HG02884 (cell line): ENCODE data around the gene SRGAP3.

ENCODE experiments used
- ATAC-seq: cut with Tn5 transposase; IDR thresholded peaks from one replicate; pipeline ENCODE4 v1.9.1; 2021; ENCODE audit warnings: mild to moderate bottlenecking, moderate library complexity; ENCODE audit not compliant: unreplicated experiment

Gene SRGAP3

DNA sequence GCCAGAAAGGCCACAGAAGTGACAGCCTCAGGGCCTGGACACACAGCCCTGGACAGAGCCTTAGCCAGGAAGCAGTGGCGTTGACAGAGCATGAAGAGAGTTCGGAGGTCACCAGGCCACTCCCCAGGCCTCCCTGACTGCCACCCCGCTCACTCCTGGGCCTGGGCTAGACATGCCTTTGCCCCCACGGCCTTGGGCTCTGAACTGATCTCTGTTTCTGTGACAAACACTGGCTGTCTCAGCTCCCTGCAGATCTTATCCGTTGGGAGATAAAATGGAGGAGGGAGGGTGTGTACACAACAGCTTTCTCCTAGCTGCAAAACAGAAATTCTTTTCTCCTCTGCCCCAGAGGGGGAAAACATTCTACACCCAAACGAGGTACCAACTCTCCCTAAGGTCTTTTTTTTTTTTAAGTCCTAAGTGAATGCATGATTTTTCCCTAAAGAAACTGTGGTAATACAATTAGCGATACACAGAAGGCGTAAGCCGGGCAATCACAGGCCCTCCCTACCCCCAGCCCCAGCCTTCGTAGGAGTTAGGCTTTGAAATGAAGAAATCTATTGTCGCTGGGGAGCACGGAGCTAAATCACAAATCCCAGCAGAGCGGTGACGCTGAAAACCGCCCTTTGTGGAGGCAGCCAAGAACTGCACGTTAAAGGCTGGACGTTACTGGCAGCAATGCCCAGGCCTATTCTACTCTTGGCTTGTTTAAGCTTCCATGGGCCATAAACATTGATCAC, 45.0 kb downstream of the SRGAP3 start:
- ATAC-seq = no peak

DNA sequence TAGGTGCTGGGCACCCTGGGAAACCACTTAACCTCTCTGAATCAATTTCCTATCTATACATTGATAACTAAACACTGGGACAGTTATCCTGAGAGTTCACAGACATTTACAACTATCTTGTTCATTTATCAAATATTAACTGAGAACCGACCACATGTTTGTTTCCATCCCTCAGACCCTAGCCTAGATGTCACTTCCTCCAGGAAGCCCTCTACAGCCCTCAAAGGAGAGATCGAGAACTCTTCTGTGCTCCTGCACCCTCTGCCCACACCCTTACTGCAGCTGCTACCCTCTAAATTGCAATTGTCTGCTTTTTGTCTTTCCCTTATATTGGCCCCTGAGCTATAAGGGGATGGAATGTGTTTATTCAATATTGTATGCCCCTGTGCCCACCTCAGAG, 46.1 kb downstream of the SRGAP3 start:
- ATAC-seq = no peak

DNA sequence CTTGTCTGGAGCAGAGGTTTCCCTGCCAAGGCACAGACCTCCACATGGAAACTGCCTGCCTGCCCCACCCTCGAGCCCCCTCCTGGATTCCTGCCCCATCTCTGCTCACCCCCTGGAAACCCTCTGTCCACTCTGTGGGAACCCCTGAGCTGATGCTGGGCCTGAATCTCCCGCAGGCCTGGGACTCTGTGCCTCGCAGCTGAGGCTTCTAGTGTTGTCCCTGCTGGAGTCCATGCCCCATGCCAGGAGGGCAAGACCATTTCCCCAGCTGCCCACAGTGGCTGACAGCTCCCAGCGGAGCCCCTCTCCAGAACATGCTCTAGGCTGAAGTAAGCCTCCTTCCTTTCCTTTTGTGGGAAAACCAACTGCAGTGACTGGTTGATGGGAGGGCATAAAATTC, 46.9 kb downstream of the SRGAP3 start:
- no peak for ATAC-seq

DNA sequence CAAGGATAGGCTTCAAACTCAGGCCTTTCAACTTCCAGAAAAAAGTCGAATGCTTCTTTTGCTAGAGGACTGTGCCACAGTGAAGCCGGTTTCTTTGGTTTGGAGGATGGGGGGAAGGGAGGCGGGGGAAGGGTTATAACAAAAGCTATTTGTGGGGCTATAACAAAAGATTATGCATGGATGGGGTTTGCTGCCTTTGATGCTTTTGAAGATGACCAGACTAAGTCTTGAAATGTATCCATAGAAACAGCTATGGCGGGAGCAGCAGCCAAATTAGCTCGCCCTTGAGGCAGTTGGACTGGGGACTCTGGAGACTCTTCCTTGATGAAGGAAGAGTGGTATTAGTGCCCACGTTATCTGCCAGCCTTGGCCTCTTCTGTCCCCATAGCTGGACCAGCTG, 47.5 kb downstream of the SRGAP3 start:
- no peak for ATAC-seq

DNA sequence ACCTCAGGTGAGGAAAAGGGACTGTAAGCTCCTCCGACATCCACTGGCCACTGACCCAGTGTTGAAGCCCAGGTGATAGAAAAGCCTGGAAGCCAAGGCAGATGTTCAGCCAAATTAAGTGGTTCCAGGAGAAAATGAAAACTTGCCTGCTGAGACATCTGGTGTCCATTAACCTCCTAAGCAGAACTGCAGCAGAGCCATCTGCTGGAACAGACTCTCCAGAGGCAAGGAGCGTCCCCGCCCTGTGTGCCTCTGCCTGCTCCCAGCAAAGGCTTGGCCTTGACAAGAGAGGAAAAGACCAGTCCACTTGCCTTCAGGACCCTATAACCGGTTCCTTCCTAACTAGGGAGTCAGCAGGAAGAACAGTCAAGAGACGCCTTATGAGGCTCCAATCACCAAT, 48.2 kb downstream of the SRGAP3 start:
- no peak for ATAC-seq

DNA sequence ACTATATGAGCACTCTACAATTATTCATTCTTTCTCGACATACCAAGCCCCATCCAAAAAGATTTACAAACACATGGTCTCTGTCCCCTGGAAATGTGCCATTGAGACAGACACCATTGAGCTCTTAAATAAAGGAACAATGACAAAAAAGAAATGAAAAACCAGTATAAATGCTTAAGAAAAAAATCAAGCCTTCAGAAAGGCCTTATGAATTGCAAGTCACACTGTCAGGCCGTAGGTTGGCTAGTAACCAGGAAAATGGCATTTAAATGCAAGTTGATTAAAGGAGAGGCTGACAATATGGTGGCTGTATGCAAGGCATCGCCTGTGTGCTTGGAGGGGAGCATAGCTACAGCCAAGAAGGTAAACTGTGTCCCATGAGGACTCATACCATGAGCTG, 49.7 kb downstream of the SRGAP3 start:
- no peak for ATAC-seq

DNA sequence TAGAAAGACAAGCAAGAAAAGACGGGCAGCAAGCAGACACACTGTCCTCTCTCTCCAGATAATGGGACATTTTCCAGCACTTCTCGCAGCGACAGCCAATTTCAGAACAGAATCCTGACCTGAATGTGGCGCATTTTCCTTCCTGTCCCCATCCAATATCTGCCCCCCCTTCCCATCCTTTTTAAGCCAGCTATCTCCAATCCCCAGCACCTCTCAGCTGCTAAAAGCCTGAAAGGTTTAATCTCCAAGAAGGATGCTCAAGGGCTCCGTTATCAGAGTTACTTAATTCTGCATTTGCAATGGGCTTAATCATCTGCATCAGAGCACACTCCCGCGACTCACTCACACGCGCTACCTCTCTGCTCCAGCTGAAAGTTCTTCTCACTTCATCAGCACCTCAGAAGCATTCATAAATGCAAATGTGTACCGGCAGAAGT, 50.5 kb downstream of the SRGAP3 start:
- no peak for ATAC-seq

DNA sequence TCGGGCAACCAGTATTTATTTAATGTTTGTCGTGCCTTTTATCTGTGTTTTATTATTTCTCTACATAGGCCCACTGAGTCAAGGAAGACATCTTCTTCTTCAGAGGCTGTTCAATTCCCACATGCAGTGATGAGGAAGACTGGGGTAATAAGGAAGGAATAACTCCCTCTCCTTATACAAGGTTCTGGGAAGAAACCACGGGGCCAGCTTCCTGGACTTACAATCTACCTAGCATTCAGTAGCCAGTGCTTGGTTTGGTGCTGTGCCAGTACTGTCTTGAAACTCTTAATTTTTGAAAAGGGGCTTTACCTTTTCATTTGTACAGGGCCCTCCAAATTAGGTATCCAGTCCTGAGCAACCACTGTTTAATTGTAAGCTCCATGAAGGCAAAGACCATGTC, 51.2 kb downstream of the SRGAP3 start:
- ATAC-seq = no peak

DNA sequence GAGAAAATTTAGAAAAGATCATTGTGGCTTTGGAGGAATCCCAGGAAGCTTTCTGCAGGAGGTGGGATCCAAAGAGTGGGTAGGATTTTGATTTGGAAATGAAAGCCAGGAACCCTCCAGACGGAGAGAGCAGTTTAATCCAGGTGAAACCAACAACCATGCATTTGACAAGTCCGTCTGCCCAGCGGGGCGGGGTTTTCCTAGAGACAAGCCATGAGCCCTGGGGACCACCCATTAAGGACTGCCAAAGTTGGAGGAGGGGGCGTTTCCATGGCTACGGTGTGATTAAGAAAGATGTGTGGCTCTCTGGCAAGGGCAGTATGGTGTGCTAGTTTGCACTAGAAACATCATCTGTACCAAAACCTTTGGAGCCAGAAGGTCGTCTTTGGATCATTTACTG, 53.4 kb downstream of the SRGAP3 start:
- no peak for ATAC-seq

DNA sequence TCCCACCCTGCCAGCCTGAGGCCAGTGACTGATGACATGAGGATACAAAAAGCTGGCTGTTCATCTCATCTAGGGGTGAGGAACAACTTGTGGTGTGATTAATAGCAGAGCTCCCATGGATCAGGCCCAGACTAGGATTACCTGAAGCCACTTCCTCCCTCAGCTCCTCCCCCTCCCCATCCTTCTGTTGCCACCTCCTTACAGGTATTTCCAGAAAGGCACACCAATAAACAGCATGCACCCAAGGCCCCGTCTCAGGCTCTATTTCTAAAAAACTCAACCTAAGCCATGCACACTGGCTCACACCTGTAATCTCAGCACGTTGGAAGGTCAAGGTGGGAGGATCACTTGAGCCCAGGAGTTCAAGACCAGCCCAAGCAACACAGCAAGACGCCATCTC, 54.1 kb downstream of the SRGAP3 start:
- no peak for ATAC-seq

DNA sequence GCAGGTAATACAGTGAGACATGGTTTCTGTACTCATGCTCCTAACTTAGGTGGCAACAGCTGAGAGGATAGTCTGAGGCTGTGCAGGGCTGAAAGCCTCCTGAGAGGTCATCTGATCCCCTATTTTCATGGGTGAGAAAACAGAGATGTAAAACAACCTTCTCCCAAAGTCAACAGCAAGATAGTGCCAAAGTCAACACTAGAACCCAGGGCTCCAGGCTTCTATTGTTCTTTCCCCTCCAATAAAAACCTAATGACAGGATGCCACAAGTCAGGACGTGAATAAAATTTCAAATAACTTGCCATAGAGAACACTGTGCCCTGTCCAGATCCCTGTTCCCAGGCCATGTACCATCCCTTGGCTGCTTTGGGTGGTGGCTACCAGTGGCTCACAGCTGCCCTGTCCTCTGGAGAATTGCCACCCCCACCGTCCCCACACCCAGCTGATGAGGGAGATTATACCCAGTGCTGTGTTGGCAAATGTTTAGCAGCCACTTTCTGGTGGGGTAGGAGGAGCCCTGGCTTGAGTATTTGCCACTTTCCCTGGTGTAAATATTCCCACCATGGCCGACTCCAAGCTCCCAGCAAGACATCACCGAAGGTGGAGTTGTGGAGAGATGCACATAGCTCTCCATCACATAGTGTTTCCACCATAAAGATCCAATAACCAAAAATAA, 54.8 kb downstream of the SRGAP3 start:
- no peak for ATAC-seq

DNA sequence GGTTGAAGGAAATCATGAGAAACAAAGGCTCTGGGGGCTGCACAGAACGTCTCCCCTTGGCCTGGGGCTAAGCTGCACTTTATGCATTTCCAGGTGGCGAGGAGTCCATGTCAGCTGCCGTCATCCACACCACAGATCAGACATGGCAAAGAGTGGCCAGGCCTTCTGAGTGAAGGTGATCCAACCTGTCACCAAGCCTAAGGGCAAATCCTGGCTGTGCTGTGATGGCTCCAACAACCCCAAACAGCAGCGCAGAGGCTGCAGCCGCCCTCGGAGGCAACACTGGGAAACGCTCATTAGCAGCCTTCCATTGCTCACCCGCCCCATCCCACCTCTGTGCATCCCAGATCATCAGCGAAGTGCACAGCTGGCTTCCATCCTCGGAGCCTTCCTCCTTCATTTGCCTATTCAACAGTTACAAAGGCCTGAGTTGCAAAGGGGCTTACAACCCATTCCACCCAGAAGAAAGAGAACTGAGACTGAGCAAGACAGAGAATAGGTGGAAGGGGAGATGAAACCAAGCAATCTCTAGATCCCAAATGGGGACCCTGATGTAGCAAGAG, 55.7 kb downstream of the SRGAP3 start:
- ATAC-seq = no peak

DNA sequence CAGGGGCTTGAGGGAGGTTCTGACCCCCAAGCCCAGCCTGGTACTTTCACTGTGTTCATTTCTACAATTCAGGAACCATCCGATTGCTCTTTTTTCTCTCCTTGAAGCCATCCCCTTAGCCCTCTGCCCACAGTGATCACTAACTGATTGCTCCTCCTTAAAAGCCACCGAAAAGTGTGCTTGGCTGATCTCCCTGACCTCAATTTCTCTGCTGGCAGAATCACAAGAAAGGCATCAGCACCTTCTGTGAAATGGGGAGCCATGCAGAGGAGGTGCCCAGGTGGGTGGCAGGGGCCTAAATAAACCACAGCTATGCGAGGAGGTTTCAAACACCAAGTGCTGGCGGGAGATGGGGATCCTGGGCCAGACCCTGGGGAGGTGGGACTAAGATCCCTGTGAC, 56.2 kb downstream of the SRGAP3 start:
- ATAC-seq = no peak

DNA sequence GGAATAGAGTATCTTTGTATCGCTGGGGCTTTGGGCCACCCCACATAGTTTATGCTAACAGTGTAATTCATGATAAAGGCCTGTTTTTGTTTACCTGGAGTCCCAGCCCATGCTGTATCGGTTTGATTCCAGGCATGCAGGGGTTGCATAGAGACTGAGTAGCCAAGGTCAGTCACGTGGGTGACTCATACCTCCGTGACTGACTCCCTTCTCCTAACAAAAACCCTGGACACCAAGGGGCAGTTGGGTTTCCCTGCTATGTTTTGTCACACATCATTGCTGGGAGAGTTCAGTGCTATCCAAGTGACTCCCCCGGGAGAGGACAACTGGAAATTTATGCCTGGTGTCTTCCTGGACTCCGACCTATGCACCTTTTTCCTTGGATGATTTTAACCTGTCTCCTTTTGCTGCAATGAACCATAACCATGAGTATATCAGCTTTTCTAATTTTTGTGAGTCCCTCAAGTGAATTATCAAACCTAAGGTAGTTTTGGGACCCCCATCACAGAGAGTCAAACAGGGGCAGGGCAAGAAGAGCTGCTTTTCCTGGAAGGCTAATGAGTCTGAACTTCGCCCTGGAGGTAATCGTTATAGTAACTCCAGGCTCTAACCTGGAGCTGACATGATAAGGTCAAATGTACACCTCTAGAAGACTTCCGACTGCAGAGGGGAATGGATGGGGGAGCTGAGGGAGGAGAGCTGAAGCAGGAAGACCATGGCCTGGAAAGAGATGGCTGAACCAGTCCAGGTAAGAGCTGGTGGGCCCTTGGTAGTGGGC, 57.0 kb downstream of the SRGAP3 start:
- ATAC-seq = no peak

DNA sequence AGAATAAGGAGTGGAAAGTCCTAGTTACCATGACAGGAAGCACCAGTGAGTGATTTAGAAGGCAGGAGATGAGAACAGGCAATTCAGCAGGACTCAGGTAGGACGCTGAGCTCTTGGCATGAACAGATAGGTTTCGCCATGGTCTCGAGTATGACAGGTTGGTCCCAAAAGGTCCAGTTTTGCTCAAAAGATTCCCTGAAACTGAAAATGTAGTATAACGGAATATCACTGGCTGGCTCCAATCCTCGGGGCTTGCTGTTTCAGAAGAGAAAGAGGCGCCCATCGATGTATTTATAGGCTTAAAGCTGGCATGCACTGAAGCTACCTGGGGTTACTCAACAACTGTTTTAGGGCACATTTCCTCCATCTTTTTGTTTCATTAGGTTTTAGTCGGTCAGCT, 59.2 kb downstream of the SRGAP3 start:
- no peak for ATAC-seq

DNA sequence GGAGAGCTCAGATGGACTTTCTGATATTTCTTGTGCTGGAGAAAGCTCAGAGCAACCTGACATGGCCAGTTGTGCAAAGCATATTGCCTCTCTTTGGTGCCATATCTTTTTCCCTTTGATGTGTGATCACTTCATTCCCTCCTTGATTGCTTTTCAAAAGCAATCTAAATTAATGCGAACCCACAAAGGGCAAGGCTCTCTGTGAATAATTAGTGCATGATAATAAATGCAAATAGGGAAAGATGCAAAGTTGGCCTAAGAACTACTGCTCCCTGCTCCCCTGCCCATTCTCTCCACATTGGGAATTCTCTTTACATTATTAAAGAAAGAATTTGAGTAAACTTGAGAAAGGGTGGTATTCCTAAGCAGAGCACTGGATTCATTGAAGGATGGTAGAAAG, 60.9 kb downstream of the SRGAP3 start:
- no peak for ATAC-seq

DNA sequence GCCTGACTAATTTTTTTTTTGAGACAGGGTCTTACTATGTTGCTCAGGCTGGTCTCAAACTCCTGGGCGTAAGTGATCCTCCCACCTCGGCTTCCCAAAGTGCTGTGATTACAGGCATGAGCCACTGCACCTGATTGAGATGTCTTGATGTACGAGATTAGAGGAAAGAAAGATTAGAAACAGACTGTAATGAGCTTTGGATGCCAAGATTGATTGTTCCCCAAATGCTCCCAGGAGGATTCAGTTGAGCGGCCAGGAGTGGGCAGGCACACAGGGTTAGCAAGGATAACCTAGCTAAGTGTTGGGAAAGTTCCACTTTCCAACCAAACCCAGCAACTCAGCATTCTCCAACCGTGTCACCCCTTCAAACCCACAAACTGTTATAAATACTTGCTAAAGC, 63.7 kb downstream of the SRGAP3 start:
- no peak for ATAC-seq

DNA sequence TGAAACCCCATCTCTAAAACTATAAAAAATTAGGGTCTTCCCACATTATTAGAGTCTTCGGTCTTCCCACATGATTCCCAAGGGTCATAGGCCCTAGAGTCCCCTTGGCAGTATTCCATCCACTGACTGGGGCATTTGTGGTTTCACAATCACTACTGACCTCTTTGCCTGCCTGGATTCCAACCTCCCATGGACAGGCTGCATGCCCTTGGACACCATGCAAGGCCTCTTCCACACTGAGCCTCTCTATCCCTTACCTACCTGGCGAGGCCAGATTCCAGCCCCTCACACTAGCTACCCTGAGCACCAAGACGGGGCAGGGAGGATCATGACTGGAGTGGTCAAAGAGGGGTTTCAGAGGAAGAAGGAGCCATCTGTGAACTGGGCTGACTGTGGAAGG, 64.4 kb downstream of the SRGAP3 start:
- no peak for ATAC-seq

DNA sequence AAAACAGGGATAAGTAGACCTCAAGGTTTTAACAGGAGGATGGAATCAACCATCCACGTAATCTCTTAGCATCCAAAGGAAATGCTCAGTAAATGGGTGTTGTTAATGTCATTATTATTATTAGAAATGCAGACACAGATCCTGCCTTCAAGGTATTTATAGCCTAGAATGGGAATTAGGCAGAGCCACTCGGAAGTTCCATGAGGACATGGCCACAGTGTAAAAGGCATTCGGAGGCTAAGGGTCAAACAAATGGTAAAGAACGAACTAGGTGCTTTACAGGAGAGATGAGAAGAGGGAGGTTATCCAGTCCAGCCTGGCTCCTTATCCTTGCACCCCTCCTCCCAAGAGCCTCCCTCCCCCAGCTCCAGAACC, 65.0 kb downstream of the SRGAP3 start:
- ATAC-seq = no peak

DNA sequence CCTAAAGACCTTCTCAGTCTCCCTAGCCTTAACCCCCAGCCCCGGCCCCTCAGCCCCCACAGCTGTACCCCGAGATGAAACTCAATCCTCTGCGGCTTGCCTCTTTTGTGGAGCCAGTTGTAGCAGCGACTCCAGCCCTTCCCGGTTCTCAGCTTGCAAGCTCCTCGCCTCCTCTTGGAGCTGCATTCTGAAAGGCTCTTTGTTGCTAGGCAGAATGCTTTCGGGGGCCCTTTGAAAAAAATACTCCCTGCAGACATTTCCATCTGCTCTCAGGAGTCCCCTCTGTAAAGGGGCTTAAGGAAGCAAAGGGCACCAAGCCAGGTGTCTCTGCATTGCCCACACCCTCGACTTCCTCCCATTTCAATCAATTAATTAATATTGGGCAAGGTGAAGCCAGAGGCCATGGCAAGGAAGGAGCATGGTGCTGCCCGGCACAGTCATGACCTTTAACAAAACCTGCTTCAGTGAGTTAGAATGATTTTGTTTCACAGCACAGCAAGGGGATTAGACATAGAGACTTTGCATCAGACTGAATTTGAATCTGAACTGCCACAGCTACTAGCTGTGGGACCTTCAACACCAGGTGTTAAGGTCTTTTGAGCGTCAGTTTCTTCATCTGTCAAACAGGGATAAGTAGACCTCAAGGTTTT, 65.5 kb downstream of the SRGAP3 start:
- ATAC-seq = no peak

DNA sequence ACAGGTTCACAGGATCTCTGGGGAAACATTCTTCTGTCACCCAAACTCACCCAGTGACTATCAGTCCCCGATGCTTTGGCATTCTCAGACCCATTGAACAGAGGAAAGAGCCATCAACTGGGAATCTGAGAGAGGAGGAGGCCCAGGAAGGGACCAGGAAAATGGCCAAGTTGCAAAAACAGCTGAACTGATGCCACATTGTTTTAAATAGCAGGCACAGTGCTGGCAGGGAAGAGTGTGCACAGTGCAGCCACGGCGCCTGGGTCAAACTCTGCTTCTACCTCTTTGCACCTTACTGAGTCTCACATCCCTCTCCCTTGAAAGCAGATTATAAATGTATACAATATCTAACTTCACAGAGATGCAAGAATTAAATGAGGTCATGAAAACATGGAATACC, 66.4 kb downstream of the SRGAP3 start:
- no peak for ATAC-seq
